ENCODE results near the gene LPAR6.

DNA sequence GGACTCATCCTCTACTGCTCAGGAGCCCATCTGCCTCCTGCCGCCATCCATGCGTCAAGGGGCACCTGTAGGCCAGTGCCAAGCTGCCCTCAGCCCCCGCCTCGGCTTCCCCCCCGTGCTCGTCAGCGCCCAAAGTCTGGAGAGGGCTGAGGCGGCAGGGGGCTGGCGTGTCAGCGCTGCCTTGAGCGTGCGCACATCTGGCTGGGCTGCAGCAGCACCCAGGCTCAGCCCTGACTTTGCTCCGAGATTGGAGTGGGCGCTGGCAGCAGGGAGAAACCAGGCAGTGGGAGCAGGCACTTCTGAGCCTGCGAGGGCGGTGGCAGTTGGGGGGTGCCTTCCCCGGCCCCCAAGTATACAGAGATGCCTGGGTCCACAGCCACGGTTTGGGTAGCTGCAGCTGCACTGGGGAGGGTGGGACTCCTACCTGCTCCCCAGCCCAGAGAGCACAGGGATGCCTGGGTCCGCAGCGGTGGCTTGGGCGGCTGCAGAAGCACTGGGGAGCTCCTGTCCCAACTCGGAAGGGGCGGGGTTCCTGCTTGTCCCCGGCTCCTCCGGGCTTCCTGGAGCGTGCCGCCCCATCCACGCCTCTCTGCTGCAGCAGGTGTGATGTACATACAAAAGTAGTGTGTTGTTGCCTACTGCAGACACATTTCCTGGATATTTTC, 44.8 kb upstream of the LPAR6 start:
- TF ChIP-seq, protein P1, sequence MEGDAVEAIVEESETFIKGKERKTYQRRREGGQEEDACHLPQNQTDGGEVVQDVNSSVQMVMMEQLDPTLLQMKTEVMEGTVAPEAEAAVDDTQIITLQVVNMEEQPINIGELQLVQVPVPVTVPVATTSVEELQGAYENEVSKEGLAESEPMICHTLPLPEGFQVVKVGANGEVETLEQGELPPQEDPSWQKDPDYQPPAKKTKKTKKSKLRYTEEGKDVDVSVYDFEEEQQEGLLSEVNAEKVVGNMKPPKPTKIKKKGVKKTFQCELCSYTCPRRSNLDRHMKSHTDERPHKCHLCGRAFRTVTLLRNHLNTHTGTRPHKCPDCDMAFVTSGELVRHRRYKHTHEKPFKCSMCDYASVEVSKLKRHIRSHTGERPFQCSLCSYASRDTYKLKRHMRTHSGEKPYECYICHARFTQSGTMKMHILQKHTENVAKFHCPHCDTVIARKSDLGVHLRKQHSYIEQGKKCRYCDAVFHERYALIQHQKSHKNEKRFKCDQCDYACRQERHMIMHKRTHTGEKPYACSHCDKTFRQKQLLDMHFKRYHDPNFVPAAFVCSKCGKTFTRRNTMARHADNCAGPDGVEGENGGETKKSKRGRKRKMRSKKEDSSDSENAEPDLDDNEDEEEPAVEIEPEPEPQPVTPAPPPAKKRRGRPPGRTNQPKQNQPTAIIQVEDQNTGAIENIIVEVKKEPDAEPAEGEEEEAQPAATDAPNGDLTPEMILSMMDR (conservative IDR thresholded peaks at IDR 0.05; ENCODE audit: low read depth, low read length): no peak
- TF ChIP-seq, protein P2, sequence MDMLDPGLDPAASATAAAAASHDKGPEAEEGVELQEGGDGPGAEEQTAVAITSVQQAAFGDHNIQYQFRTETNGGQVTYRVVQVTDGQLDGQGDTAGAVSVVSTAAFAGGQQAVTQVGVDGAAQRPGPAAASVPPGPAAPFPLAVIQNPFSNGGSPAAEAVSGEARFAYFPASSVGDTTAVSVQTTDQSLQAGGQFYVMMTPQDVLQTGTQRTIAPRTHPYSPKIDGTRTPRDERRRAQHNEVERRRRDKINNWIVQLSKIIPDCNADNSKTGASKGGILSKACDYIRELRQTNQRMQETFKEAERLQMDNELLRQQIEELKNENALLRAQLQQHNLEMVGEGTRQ (IDR thresholded peaks at IDR 0.05; ENCODE audit: low read depth, low read length): no peak
- TF ChIP-seq CEBPB (IDR thresholded peaks at IDR 0.05; ENCODE audit: low read depth, low read length) (no peak), POLR2A (IDR thresholded peaks at IDR 0.05; ENCODE audit: low read depth, low read length) (no peak), BHLHE40 (IDR thresholded peaks at IDR 0.05; ENCODE audit: low read depth, low read length) (no peak)

Data from IMR-90 (cell line).